Activated CD4-positive, alpha-beta memory T cell treated with anti-CD3 and anti-CD28 coated beads for 36 hours (primary cell): ENCODE data around the gene ADGRL2. TPM values are rescaled to one million over a fixed set of nuclear protein-coding genes. Genes with fewer than 3 reads are reported as not detected.

Source experiments
- CTCF ChIA-PET: fragments of 350-600 bp; sonication (Branson Sonifier 250); formaldehyde crosslinking; loops from one replicate; lab custom pipeline; 2021; ENCODE audit warnings: antibody characterized with exemption, inconsistent platforms; lab: Charles Lee
- POLR2A ChIA-PET: fragments of 350-600 bp; sonication (Branson Sonifier 250); formaldehyde crosslinking; loops from one replicate; lab custom pipeline; 2021; ENCODE audit warnings: antibody characterized with exemption; lab: Charles Lee
- DNase-seq: peaks from one replicate; pipeline ENCODE4 v3.0.0-alpha.2; 2020
- H3K27ac Mint-ChIP-seq: one replicate; pipeline ENCODE4 v1.8.0; 2021; ENCODE audit warnings: mixed read lengths
- H3K27me3 Mint-ChIP-seq: one replicate; pipeline ENCODE4 v1.8.0; 2021; ENCODE audit warnings: mixed read lengths
- H3K36me3 Mint-ChIP-seq: one replicate; pipeline ENCODE4 v1.8.0; 2021; ENCODE audit warnings: mixed read lengths
- H3K4me1 Mint-ChIP-seq: one replicate; pipeline ENCODE4 v1.8.0; 2021; ENCODE audit warnings: low read depth, mixed read lengths
- H3K4me3 Mint-ChIP-seq: one replicate; pipeline ENCODE4 v1.8.0; 2021; ENCODE audit warnings: mild to moderate bottlenecking, mixed read lengths
- H3K9me3 Mint-ChIP-seq: one replicate; pipeline ENCODE4 v1.8.0; 2021; ENCODE audit warnings: mixed read lengths
- intact Hi-C: fragments of 100-400 bp; cut with micrococcal nuclease; formaldehyde crosslinking; loops from one replicate; pipeline ENCODE4 v1.15.1; 2023
- total RNA-seq, 2 experiments: library from RNA; stranded (reverse); gene quantifications; one replicate each; pipeline ENCODE4 v1.2.3, GENCODE V29; 2021

Gene ADGRL2
- total RNA-seq, 2 experiments from 2014 or later = not detected

DNA sequence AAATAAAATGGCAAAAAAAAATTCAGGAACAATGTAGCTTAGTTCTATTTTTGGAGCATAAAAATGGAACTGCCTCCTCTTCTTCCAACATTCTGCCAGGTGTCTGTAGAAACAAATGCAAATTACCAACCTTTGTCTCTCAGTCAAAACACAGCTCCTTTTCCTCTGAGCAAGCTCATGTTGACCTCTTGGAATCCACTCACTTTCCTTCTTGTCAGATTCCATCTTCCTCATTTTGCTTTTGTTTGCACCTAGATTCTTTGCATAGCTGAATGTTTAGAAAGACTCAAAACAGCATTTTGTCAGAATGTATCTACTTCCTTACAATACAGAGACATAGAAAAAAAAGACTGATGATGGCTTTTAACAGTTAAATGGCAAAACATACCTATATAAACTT lies 178.2 kb downstream of the ADGRL2 start:
- intact Hi-C loops = no loop called here
- H3K27me3 Mint-ChIP-seq = no peaks in the 10 kb centered on the region

DNA sequence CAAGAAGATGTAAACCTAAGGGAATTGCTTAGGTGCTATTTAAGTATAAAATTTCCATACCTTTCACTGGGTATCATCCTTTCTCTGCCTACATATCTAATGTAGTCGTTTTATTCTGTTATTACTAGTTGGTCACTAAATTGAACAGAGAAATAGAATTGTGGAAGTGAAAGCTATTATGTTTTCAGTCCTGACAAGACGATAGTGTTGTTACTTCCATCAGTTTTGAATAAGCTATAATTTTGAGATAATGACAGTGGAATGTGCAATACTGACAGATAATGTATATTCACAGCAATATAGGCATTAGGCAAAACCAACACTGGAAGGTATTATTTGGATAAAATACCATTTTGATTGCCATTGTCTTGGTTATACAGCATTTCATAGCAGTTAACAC lies 181.8 kb downstream of the ADGRL2 start:
- Mint-ChIP-seq H3K27ac (no peak overlapping the region), H3K9me3 (no peaks in the 10 kb centered on the region), H3K36me3 (no peaks in the 10 kb centered on the region), H3K27me3 (no peaks in the 10 kb centered on the region), H3K4me1 (no peaks in the 10 kb centered on the region), H3K4me3 (no peak overlapping the region)
- intact Hi-C loops = no loop called here
- no peak for DNase-seq
- CTCF ChIA-PET = no interaction called here
- POLR2A ChIA-PET = no interaction called here

More for the DNA sequence above, 178.2 kb downstream of the ADGRL2 start:
- Mint-ChIP-seq H3K36me3 (no peaks in the 10 kb centered on the region), H3K9me3 (no peaks in the 10 kb centered on the region), H3K4me1 (no peaks in the 10 kb centered on the region), H3K4me3 (no peak overlapping the region), H3K27ac (no peak overlapping the region)
- ChIA-PET CTCF (no interaction called here), POLR2A (no interaction called here)
- DNase-seq = no peak

DNA sequence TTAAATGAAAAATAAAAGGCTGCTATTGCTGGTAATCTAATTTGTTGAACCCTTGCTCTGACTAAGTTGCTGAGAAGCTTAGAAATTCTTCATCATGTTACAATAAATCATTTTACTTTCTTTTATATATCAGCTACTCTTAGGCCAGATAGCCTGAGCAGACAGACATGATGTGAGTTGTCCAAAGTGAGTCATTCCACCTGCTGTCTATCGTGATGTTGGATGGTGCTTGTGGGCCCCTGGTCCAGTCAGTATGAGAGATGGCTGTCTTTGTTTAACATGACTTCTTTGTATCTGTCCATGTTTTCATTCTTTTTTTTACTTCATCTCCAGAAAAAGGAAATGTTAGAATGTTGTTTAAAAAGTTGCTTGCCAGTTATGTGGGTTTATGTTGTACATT lies 188.8 kb downstream of the ADGRL2 start:
- H3K4me1 Mint-ChIP-seq = no peaks in the 10 kb centered on the region
- no peaks in the 10 kb centered on the region for H3K36me3 Mint-ChIP-seq
- no peaks in the 10 kb centered on the region for H3K27me3 Mint-ChIP-seq
- no peak overlapping the region for H3K27ac Mint-ChIP-seq
- ChIA-PET CTCF (no interaction called here), POLR2A (no interaction called here)
- DNase-seq = no peak
- H3K4me3 Mint-ChIP-seq = no peak overlapping the region
- intact Hi-C loops = no loop called here
- H3K9me3 Mint-ChIP-seq = no peaks in the 10 kb centered on the region

DNA sequence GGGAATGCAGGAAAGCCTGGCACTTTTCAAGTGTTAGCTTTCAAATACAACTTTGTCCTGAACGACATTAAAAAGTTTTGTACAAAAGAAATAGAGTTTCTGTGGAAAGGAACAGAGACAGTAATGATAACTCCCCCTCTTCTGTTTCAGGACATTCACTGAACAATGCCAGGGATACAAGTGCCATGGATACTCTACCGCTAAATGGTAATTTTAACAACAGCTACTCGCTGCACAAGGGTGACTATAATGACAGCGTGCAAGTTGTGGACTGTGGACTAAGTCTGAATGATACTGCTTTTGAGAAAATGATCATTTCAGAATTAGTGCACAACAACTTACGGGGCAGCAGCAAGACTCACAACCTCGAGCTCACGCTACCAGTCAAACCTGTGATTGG lies 189.5 kb downstream of the ADGRL2 start:
- ChIA-PET POLR2A (no interaction called here), CTCF (no interaction called here)
- Mint-ChIP-seq H3K4me3 (no peak overlapping the region), H3K36me3 (no peaks in the 10 kb centered on the region), H3K9me3 (no peaks in the 10 kb centered on the region), H3K27ac (no peak overlapping the region), H3K27me3 (no peaks in the 10 kb centered on the region), H3K4me1 (no peaks in the 10 kb centered on the region)
- intact Hi-C loops = no loop called here
- DNase-seq = no peak

DNA sequence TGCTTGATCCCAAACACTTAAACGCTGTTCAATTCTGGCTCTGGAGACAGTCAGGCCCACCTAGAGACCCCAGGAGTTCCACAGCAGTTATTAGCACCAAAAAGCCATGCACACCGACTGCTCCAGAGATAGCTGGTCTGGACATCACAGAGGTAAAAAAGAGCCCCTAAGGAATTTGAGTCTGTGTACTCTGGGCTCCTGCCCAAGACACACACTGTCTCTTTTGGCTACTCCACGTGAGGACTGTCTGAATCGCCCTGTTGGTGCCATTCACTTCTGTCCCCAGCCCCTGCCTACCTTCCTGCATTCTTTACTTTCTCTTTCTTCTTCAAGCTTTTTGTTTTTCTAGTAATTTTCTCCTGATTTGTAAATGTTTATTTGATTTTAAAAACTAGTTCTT lies 197.4 kb downstream of the ADGRL2 start:
- H3K27me3 Mint-ChIP-seq = no peaks in the 10 kb centered on the region
- no peaks in the 10 kb centered on the region for H3K36me3 Mint-ChIP-seq
- H3K9me3 Mint-ChIP-seq = no peaks in the 10 kb centered on the region
- CTCF ChIA-PET = no interaction called here
- intact Hi-C loops = no loop called here
- no peaks in the 10 kb centered on the region for H3K4me1 Mint-ChIP-seq
- POLR2A ChIA-PET = no interaction called here
- no peak overlapping the region for H3K27ac Mint-ChIP-seq
- H3K4me3 Mint-ChIP-seq = no peak overlapping the region
- no peak for DNase-seq

DNA sequence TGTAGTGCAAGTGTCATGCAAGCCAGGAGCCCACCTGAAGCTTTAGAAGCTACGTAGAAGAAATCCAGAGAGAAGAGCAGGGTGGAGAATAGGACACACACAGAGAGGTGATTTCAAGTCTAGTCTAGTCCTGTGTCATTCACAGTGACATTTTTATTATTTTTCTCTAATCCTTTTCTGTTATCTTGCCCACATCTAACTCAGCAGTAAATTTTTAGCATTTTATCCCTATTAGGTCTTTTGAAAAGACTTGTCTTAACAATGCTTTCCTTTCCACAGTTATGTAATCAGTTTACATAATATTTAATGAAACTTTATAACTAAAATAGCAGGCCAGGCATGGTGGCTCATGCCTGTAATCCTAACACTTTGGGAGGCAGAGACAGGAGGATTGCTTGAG lies 198.6 kb downstream of the ADGRL2 start:
- POLR2A ChIA-PET = no interaction called here
- no peak for DNase-seq
- no peaks in the 10 kb centered on the region for H3K27me3 Mint-ChIP-seq
- CTCF ChIA-PET = no interaction called here
- no peak overlapping the region for H3K27ac Mint-ChIP-seq
- intact Hi-C loops = no loop called here
- H3K9me3 Mint-ChIP-seq = no peaks in the 10 kb centered on the region
- no peaks in the 10 kb centered on the region for H3K36me3 Mint-ChIP-seq
- no peak overlapping the region for H3K4me3 Mint-ChIP-seq
- no peaks in the 10 kb centered on the region for H3K4me1 Mint-ChIP-seq

DNA sequence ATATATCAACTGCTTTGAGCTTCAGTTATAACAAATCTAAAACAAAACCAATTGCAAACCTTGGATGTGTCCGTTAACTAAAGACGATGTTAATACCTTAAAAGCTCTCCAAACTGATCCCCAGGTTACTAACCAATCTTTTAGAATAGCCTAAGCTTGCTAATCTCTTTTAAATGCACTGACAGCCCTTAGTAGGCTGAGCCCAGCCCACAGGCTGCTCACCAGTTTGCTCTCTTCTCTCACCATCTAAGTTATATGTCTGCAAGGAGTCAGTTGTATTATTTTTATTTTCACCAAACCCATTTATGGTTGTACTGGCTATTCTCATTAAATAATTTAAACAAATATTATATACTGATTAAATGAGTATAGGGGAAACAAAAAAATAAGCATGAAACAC lies 199.5 kb downstream of the ADGRL2 start:
- intact Hi-C loops = no loop called here
- Mint-ChIP-seq H3K4me3 (no peak overlapping the region), H3K9me3 (no peaks in the 10 kb centered on the region), H3K36me3 (no peaks in the 10 kb centered on the region), H3K27ac (no peak overlapping the region), H3K4me1 (no peaks in the 10 kb centered on the region), H3K27me3 (no peaks in the 10 kb centered on the region)
- no peak for DNase-seq
- ChIA-PET POLR2A (no interaction called here), CTCF (no interaction called here)

DNA sequence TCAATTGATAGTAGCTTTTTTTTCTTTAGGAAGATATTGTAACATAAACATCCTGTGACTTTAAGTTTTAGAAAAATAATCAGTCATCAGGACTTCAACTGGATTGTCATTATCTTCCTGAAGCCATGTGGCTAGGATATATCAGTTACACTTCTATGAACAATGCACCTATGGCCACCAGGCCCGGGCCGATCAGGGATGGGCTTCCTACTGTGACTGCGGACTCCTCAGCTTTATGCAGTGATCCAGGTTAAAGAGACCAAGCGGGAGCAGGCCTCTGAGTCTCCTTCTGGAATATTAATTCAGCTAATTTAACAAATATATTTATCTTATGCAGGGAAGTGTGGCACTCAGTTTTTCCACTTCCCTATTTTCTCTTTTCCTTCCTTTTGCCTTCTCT lies 200.6 kb downstream of the ADGRL2 start:
- POLR2A ChIA-PET = no interaction called here
- intact Hi-C loops = no loop called here
- Mint-ChIP-seq H3K4me3 (no peak overlapping the region), H3K9me3 (no peaks in the 10 kb centered on the region), H3K36me3 (no peaks in the 10 kb centered on the region), H3K4me1 (no peaks in the 10 kb centered on the region), H3K27ac (no peak overlapping the region), H3K27me3 (no peaks in the 10 kb centered on the region)
- DNase-seq = no peak
- CTCF ChIA-PET = no interaction called here

DNA sequence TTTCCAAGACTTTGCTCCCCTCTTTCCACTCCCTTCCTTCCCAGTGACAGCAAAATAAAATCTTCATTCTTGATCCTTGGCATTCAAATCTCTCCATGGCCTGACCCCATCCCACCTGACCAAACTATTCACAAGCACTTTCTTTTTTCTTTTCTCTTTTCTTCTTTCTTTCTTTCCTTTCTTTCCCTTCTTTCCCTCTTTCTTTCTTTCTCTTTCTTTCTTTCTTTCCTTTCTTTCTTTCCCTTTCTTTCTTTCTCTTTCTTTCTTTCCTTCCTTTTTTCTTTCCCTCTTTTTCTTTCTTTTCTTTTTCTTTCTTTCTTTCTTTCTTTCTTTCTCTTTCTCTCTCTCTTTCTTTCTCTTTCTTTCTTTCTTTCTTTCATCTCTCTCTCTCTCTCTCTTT lies 207.1 kb downstream of the ADGRL2 start:
- Mint-ChIP-seq H3K9me3 (no peaks in the 10 kb centered on the region), H3K4me1 (no peaks in the 10 kb centered on the region), H3K27me3 (no peaks in the 10 kb centered on the region), H3K4me3 (no peak overlapping the region), H3K27ac (no peak overlapping the region), H3K36me3 (no peaks in the 10 kb centered on the region)
- ChIA-PET POLR2A (no interaction called here), CTCF (no interaction called here)
- intact Hi-C loops = no loop called here
- DNase-seq = no peak

DNA sequence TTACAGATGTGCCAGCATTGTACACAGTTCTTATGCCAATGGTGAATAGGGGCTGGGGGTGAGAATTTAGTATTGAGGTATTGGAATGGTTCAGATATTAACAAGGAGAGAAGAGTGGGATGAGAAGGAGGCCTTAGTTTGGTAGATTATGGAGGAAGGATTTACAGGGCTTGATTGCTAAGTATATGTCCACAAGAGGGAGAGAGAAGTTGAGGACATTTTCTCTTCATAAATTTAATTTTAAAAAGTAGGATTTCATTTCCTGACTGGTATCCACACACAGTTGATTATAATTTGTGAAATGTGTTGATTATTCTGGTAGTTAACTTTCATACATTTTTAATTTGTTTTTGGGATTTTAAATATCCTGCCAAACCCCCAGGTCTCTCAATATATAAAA lies 213.0 kb downstream of the ADGRL2 start:
- Mint-ChIP-seq H3K27me3 (no peaks in the 10 kb centered on the region), H3K9me3 (no peaks in the 10 kb centered on the region), H3K4me3 (no peak overlapping the region), H3K36me3 (no peaks in the 10 kb centered on the region), H3K4me1 (no peaks in the 10 kb centered on the region), H3K27ac (no peak overlapping the region)
- no peak for DNase-seq
- ChIA-PET POLR2A (no interaction called here), CTCF (no interaction called here)
- intact Hi-C loops = no loop called here

DNA sequence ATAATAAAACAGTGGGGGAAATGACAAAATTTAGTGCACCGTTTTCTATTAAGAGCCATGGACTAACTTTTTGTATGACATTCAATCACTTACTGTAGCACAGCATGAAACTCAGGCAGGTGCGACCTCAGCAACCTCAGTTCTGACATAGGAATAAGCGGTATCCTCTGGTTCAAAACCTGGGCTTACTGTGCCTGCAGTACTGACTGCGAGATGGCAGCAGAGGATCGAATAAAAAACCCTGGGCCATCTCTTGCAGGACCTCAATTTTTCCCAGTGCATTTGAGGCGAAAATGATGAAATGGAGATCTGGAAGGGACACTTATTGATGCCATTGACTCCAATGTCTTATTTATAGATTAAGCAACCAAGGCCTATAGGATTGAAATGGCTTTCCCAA lies 214.7 kb downstream of the ADGRL2 start:
- intact Hi-C loops = no loop called here
- Mint-ChIP-seq H3K9me3 (no peaks in the 10 kb centered on the region), H3K27me3 (no peaks in the 10 kb centered on the region), H3K4me3 (no peak overlapping the region), H3K4me1 (no peaks in the 10 kb centered on the region), H3K36me3 (no peaks in the 10 kb centered on the region), H3K27ac (no peak overlapping the region)
- ChIA-PET CTCF (no interaction called here), POLR2A (interaction anchor here (0.6 kb wide), 1 partner anchor 598 kb away, joined by 3 read pairs; no protein-coding TSS in a partner anchor)
- DNase-seq = no peak

DNA sequence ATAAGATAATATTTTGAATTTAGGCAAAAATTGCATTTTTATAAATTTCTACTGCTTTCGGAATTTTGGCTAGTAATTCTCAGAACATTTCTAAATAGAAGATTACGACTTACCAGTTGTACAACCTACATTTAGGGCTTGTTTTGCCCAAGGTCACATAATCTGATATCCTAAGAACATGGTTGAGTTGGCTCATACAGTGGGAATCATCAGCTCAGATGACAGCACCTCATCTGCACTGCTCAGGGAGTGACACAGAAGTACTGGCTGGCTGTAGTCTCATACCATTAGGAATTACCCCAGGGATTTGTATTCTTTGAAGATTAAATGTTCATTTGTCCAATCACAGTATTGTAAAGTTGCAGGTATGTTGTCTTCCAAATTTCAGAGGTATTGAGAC lies 217.6 kb downstream of the ADGRL2 start:
- intact Hi-C loops = no loop called here
- no peaks in the 10 kb centered on the region for H3K36me3 Mint-ChIP-seq

DNA sequence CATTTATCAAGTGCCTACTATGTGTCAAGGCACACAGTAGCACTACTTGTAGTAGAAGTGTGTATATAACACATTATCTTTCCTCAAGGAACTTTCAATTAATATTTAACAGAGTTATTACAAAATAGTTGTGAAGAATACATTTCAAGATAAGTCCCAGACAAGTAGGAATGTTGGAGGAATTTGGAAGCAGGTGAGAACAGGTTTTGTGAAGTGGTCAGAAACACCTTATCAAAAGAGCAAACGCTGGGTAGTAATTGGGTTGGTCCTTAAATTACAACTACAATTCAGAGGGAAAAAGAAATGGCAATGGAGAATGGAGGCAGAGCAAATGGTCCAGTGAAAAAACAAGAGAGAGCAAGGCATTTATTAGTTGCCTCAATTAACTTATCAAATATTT lies 218.8 kb downstream of the ADGRL2 start:
- H3K36me3 Mint-ChIP-seq = no peaks in the 10 kb centered on the region
- no peak for DNase-seq
- H3K9me3 Mint-ChIP-seq = peaks cover 2% of the 10 kb centered on the region
- no peaks in the 10 kb centered on the region for H3K4me1 Mint-ChIP-seq
- POLR2A ChIA-PET = no interaction called here
- CTCF ChIA-PET = no interaction called here
- no peak overlapping the region for H3K27ac Mint-ChIP-seq
- intact Hi-C loops = no loop called here
- H3K27me3 Mint-ChIP-seq = no peaks in the 10 kb centered on the region
- no peak overlapping the region for H3K4me3 Mint-ChIP-seq

More for the DNA sequence above, 217.6 kb downstream of the ADGRL2 start:
- CTCF ChIA-PET = no interaction called here
- H3K4me3 Mint-ChIP-seq = no peak overlapping the region
- no peaks in the 10 kb centered on the region for H3K27me3 Mint-ChIP-seq
- no peaks in the 10 kb centered on the region for H3K4me1 Mint-ChIP-seq
- POLR2A ChIA-PET = no interaction called here
- H3K27ac Mint-ChIP-seq = no peak overlapping the region
- peaks cover 2% of the 10 kb centered on the region for H3K9me3 Mint-ChIP-seq
- no peak for DNase-seq

DNA sequence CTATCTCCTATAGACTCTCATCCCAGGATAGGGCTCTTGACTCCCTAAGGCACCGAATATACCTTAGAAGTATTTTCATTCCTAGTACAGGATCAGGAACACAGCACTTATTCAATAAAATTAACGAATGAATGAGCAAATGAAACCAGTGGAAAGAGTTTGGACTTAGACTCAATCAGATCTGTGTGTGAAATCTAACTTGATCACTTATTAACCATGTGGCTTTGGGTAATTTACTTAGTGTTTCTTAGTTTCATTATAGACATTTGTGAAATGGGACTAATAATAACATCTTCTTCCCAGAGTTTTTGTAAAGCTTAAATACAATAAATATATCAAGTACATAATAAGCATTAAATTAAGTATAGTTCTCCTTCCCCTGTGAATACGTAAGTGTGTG lies 230.1 kb downstream of the ADGRL2 start:
- no peak for DNase-seq
- Mint-ChIP-seq H3K27ac (no peak overlapping the region), H3K36me3 (no peaks in the 10 kb centered on the region), H3K4me3 (no peak overlapping the region), H3K4me1 (no peaks in the 10 kb centered on the region), H3K27me3 (no peaks in the 10 kb centered on the region), H3K9me3 (peaks cover 2% of the 10 kb centered on the region)
- ChIA-PET CTCF (no interaction called here), POLR2A (no interaction called here)
- intact Hi-C loops = no loop called here
